Measurements from ENCODE around the gene CCNYL1. TPM values are rescaled to one million over a fixed set of nuclear protein-coding genes. Genes with fewer than 3 reads are reported as not detected.
A peak's percentile ranks its signal among the peaks of the same experiment; 100 is the strongest.

Gene CCNYL1
- total RNA-seq, 1 experiment from 2014 or later: 21.8 TPM

GRCh38 chr2:207778298-207778882 lies 67.0 kb downstream of the CCNYL1 start:
- POLR2A ChIA-PET (ENCODE audit: unreplicated experiment): no interaction called here
- no peak overlapping the region for H3K27ac ChIP-seq
- no peaks in the 10 kb centered on the region for H3F3A ChIP-seq (ENCODE audit: insufficient read depth, low read depth)
- H3K9me3 ChIP-seq (ENCODE audit: insufficient read depth, low read depth): no peaks in the 10 kb centered on the region
- no peaks in the 10 kb centered on the region for H3K79me2 ChIP-seq (ENCODE audit: low read depth)
- intact Hi-C loops (cut with micrococcal nuclease; ENCODE audit: unreplicated experiment): no loop called here
- H2AFZ ChIP-seq: no peak overlapping the region
- no peak for DNase-seq
- no peak for TF ChIP-seq CTCF (conservative IDR thresholded peaks at IDR 0.05)
- no peak for TF ChIP-seq EZH2 (IDR thresholded peaks at IDR 0.05; ENCODE audit: low read depth)
- no peak overlapping the region for H3K4me2 ChIP-seq
- BruUV-seq (replicated peaks): no TSS peak
- CTCF ChIA-PET: no interaction called here
- H3K27me3 ChIP-seq (ENCODE audit: insufficient read depth, low read depth): no peaks in the 10 kb centered on the region
- no peaks in the 10 kb centered on the region; the same call in 1 of the 2 replicates for H3K4me1 ChIP-seq (replicated peaks; ENCODE audit: insufficient read depth)
- H3K4me3 ChIP-seq: no peak overlapping the region
- H3K9me2 ChIP-seq (ENCODE audit: insufficient read depth): no peaks in the 10 kb centered on the region
- no peaks in the 10 kb centered on the region for H3K36me3 ChIP-seq (ENCODE audit: low read depth)
- no peaks in the 10 kb centered on the region for H4K20me1 ChIP-seq (ENCODE audit: insufficient read depth)

GRCh38 chr2:207779523-207779922 lies 68.1 kb downstream of the CCNYL1 start:
- H2AFZ ChIP-seq: no peak overlapping the region
- BruUV-seq (replicated peaks): no TSS peak
- no peaks in the 10 kb centered on the region for H3F3A ChIP-seq (ENCODE audit: insufficient read depth, low read depth)
- no peaks in the 10 kb centered on the region for H3K27me3 ChIP-seq (ENCODE audit: insufficient read depth, low read depth)
- intact Hi-C loops (cut with micrococcal nuclease; ENCODE audit: unreplicated experiment): no loop called here
- no peaks in the 10 kb centered on the region for H3K9me2 ChIP-seq (ENCODE audit: insufficient read depth)
- H3K79me2 ChIP-seq (ENCODE audit: low read depth): no peaks in the 10 kb centered on the region
- H3K4me2 ChIP-seq: no peak overlapping the region
- no peak overlapping the region for H3K4me3 ChIP-seq
- ChIA-PET POLR2A (ENCODE audit: unreplicated experiment) (no interaction called here), CTCF (no interaction called here)
- no peak for DNase-seq
- no peaks in the 10 kb centered on the region for H3K36me3 ChIP-seq (ENCODE audit: low read depth)
- no peaks in the 10 kb centered on the region for H3K9me3 ChIP-seq (ENCODE audit: insufficient read depth, low read depth)
- no peaks in the 10 kb centered on the region for H4K20me1 ChIP-seq (ENCODE audit: insufficient read depth)
- no peaks in the 10 kb centered on the region; the same call in 1 of the 2 replicates for H3K4me1 ChIP-seq (replicated peaks; ENCODE audit: insufficient read depth)
- TF ChIP-seq CTCF (conservative IDR thresholded peaks at IDR 0.05) (no peak), EZH2 (IDR thresholded peaks at IDR 0.05; ENCODE audit: low read depth) (no peak)
- no peak overlapping the region for H3K27ac ChIP-seq

GRCh38 chr2:207782238-207783030 lies 71.0 kb downstream of the CCNYL1 start:
- peak overlapping the region; percentile 23; the same call in 1 of the 2 replicates for H3K4me2 ChIP-seq
- no peaks in the 10 kb centered on the region; the same call in 1 of the 2 replicates for H3K4me1 ChIP-seq (replicated peaks; ENCODE audit: insufficient read depth)
- TF ChIP-seq EZH2 (IDR thresholded peaks at IDR 0.05; ENCODE audit: low read depth) (no peak), CTCF (conservative IDR thresholded peaks at IDR 0.05) (no peak)
- H3K27ac ChIP-seq: no peak overlapping the region
- no TSS peak for BruUV-seq (replicated peaks)
- H3K27me3 ChIP-seq (ENCODE audit: insufficient read depth, low read depth): no peaks in the 10 kb centered on the region
- H4K20me1 ChIP-seq (ENCODE audit: insufficient read depth): no peaks in the 10 kb centered on the region
- ChIA-PET CTCF (no interaction called here), POLR2A (ENCODE audit: unreplicated experiment) (no interaction called here)
- H3K79me2 ChIP-seq (ENCODE audit: low read depth): no peaks in the 10 kb centered on the region
- no peaks in the 10 kb centered on the region for H3K9me3 ChIP-seq (ENCODE audit: insufficient read depth, low read depth)
- intact Hi-C loops (cut with micrococcal nuclease; ENCODE audit: unreplicated experiment): no loop called here
- H3F3A ChIP-seq (ENCODE audit: insufficient read depth, low read depth): no peaks in the 10 kb centered on the region
- DNase-seq: no peak
- H2AFZ ChIP-seq: no peak overlapping the region
- no peaks in the 10 kb centered on the region for H3K36me3 ChIP-seq (ENCODE audit: low read depth)
- no peaks in the 10 kb centered on the region for H3K9me2 ChIP-seq (ENCODE audit: insufficient read depth)
- no peak overlapping the region for H3K4me3 ChIP-seq

Measured in PC-9 (cell line).